GM21390 (cell line): Measurements from ENCODE around the gene DPPA5.
"Not testable (repeated sequence)": the region's sequence is repeated elsewhere in the genome, so short reads cannot be mapped to it uniquely, and the experiment has no call there.

Experiments
- ATAC-seq: cut with Tn5 transposase; IDR thresholded peaks from one replicate; pipeline ENCODE4 v1.9.1; 2021; ENCODE audit not compliant: unreplicated experiment

Gene DPPA5

GRCh38 chr6:73353636-73354593 lies at the start of gene DPPA5:
TSS of gene DPPA5 (minus strand) at chr6:73354276. CDS start at chr6:73354225, 51 bp downstream.
- ATAC-seq: no peak

GRCh38 chr6:73400656-73401055 lies 46.6 kb upstream of the DPPA5 start:
- no peak for ATAC-seq

GRCh38 chr6:73395875-73396274 lies 41.8 kb upstream of the DPPA5 start:
- no peak for ATAC-seq

- no peak for ATAC-seq
Observed at GRCh38 chr6:73394577-73395354, 40.7 kb upstream of the DPPA5 start, which contains the start of gene DDX43. TSS of gene DDX43 (plus strand) at chr6:73394828. CDS start at chr6:73394906, 78 bp downstream.

GRCh38 chr6:73393278-73393677 lies 39.2 kb upstream of the DPPA5 start:
- ATAC-seq: no peak

GRCh38 chr6:73392188-73392587 lies 38.1 kb upstream of the DPPA5 start:
- not testable (repeated sequence) for ATAC-seq

GRCh38 chr6:73391675-73392074 lies 37.6 kb upstream of the DPPA5 start:
- ATAC-seq: no peak

GRCh38 chr6:73389854-73390253 lies 35.8 kb upstream of the DPPA5 start:
- ATAC-seq: no peak

- ATAC-seq: peak; percentile 82
Observed at GRCh38 chr6:73388800-73389512, 34.9 kb upstream of the DPPA5 start.

GRCh38 chr6:73388433-73388799 lies 34.3 kb upstream of the DPPA5 start:
- ATAC-seq: peak; percentile 15

- no peak for ATAC-seq
Observed at GRCh38 chr6:73382462-73383113, 28.5 kb upstream of the DPPA5 start.

GRCh38 chr6:73381531-73381930 lies 27.5 kb upstream of the DPPA5 start:
- not testable (repeated sequence) for ATAC-seq

- no peak for ATAC-seq
Observed at GRCh38 chr6:73377225-73377624, 23.1 kb upstream of the DPPA5 start.

- no peak for ATAC-seq
Observed at GRCh38 chr6:73375216-73375615, 21.1 kb upstream of the DPPA5 start.

- ATAC-seq: no peak
Observed at GRCh38 chr6:73372516-73372915, 18.4 kb upstream of the DPPA5 start.

GRCh38 chr6:73371984-73372383 lies 17.9 kb upstream of the DPPA5 start:
- no peak for ATAC-seq

GRCh38 chr6:73369563-73369962 lies 15.5 kb upstream of the DPPA5 start, which contains the start of gene OOEP:
TSS of gene OOEP (minus strand) at chr6:73369897. CDS start at chr6:73369792, 105 bp downstream.
- ATAC-seq: no peak

- ATAC-seq: no peak
Observed at GRCh38 chr6:73369157-73369556, 15.1 kb upstream of the DPPA5 start.

- ATAC-seq: no peak
Observed at GRCh38 chr6:73368675-73369074, 14.6 kb upstream of the DPPA5 start.

- ATAC-seq: no peak
Observed at GRCh38 chr6:73367761-73368355, 13.8 kb upstream of the DPPA5 start.
